Measurements from ENCODE around the gene PCNX2.

PCNX2 gene

GRCh38 chr1:233313434-233314155, 18.1 kb upstream of the PCNX2 start:
- DNase-seq = no peak

GRCh38 chr1:233304489-233305102, 9.1 kb upstream of the PCNX2 start:
- no peak for DNase-seq

- no peak for DNase-seq
Measured at GRCh38 chr1:233300326-233300725, 4.8 kb upstream of the PCNX2 start.

- no peak for DNase-seq
Measured at GRCh38 chr1:233299450-233299849, 3.9 kb upstream of the PCNX2 start.

GRCh38 chr1:233295975-233296322, 424 bp upstream of the PCNX2 start:
- no peak for DNase-seq

GRCh38 chr1:233294913-233295236, 650 bp downstream of the PCNX2 start:
- DNase-seq = peak; percentile 41

DNA sequence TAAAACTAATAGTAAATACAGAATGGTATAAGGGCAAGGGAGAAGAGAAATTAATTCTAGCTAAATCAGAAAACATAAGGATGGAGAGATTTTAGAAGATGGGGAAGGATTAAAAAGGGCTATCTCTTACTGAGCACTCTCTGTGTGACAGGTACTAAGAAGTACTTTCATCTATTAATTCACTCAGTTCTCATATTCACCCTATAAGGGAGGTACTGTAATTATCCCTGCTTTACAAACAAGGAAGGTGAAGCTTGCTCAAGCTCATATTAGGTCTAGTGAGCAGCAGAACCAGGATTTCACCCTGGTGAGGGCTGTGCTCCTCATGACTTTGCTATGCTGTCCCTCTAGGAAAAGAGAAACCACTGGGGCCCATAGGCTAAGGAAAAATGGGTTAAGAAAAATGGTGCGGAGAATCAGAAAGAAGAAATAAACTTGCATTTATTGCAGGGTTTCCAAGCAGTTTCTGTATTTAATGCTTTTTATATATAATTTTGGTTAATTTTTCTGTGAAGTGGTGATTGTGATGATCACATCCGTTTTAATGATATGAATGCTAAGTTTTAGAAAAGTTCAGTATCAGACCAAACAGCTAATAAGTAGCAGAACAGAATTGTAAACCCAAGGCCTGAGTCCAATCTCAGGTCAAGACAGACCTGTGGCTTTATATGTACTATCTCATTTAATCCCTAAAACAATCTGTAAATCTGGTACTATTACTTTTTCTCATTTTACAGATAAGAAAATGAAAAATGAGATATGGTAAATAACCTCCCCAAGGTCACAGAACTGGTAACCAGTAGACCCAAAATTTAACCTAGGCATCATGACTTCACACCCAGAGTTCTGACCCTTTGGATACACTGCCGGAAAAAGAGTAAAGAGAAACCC, 1.7 kb downstream of the PCNX2 start:
- DNase-seq = no peak

DNA sequence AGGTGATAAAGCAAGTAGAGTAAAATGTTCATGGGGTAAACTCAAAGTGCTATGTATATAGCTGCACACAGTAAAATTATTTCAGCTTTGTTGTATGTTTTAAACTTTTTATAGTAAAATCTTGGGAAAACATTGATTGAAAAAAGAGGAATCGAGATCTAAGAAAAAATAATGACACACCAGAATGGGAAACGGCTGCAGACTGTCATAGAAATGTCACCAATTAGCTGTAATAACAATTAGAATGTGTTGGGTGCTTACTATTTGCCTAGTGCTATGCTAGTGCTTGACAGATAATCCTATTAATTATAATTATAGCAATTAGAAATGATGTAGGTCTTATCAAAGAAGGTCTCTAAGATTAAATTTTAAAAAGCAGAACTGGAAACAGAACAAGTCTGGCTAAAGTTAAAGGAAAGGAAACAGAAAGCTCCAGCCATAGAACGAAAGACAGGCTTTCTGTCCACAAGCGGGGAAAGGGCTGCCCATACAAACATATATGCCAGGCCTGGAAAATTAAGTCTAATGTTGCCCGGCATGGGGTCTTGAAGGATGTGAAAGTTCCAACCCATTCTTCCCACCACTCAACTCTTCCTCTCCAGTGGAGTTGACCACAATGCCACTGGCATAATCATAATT, 5.0 kb downstream of the PCNX2 start:
- DNase-seq = no peak

GRCh38 chr1:233289676-233290075, 5.8 kb downstream of the PCNX2 start:
- DNase-seq = no peak

- DNase-seq = no peak
Measured at GRCh38 chr1:233282582-233282886, 13.0 kb downstream of the PCNX2 start.

GRCh38 chr1:233281711-233282581, 13.6 kb downstream of the PCNX2 start:
- peak; percentile 11 for DNase-seq

DNA sequence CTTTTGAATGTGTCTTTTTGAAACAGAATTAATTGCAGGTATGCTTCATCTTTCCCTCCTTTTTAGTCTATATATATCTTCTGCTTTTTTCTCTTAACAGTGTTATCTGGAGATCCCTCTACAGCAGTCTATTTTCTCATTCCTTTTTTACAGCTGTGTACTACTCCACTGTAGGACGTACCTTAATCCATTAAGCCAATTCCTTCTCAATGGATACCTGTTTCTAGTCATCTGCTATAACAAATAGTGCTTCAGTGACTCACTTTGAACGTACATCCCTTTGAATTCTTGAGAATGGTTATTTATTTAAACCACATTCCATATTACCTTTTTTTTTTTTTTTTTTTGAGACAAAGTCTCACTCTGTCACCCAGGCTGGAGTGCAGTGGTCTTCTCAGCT, 15.6 kb downstream of the PCNX2 start:
- DNase-seq = no peak

DNA sequence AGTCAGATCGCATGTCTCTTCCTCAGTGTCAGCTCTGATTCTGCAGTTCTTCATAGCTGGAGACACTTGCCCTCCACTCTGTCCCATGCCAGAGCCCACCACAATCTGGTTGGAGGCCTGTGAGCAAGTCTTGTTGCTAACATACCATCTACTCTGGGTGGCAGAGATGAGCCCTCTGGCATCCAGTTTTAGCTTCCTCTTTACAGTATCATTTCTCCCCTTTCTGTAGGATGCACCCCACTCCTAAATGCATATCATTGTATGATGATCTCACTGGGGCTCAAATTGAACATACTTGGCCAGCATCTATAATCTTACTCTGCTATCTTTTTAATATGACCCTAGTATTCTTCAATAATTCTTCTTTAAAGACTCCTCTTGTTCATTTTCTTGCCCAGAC, 16.9 kb downstream of the PCNX2 start:
- DNase-seq = no peak

DNA sequence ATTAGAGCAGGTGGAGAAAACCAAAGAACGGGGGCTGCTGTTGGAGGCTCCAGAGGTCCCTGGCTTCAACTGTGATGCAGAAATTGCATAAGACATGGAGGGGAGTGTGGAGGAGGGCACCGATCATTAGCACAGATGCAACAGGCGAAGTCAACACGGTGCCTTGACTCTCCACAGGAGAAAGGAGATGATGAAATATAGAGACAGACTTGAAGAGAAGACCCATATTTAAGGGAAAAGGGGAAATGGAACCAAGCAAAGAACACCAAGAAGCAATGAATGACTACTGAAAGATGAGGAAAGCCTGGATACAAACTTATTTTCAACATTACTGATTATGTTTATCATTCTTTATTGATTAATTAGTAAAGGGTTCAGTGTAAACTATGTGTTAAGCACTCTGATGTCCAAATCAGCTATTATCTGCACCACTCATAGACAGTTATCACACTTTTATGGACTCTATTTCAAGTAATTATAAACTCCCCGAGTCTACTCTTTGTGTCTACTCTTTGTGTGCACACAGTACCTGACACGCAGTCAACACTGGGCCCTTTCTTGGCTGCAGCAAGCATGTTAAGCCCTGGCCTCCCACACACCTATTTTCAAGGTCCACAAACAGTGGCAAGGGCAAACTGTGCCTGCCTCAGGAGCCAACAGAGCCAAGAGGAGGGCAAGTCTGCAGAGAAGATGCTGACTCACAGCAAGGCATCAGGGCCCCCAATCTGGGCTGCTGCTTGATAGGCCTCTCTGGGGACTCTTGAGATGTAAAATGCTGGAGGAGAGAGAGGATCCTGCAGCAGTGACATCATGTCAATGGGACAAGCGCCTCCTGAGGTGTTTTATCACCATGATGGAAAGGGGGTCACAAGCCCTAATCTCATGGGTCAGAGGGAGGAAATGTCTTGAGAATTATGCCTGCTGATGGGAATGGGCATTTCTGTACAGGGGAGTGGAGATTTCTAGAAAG, 17.6 kb downstream of the PCNX2 start:
- DNase-seq = no peak

- DNase-seq = no peak
Measured at GRCh38 chr1:233269656-233270055, 25.9 kb downstream of the PCNX2 start.

GRCh38 chr1:233268389-233269022, 27.0 kb downstream of the PCNX2 start:
- DNase-seq = no peak

- DNase-seq = no peak
Measured at GRCh38 chr1:233261695-233262094, 33.8 kb downstream of the PCNX2 start.

GRCh38 chr1:233261206-233261605, 34.3 kb downstream of the PCNX2 start:
- no peak for DNase-seq

- no peak for DNase-seq
Measured at GRCh38 chr1:233257786-233258185, 37.7 kb downstream of the PCNX2 start.

DNA sequence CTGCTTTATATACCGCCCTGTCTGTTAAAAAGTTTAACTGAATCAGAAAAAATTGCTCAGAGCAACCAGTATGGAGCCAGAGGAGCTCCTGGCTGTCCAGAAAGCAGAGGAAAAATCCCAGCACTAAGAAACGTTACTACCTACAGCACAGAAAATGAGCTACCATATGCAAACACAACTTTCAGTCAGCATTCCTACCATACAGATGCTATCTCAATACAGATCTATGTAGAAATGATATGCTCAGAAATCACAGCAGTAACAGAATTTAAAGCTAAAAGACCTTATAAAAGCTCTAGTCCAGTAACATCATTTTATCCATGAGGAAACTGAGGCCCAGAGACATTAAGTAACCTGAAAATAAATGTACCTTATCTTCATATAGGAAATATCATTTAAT, 38.7 kb downstream of the PCNX2 start:
- no peak for DNase-seq

GRCh38 chr1:233256191-233256590, 39.3 kb downstream of the PCNX2 start:
- no peak for DNase-seq
